ENCODE data around the gene SEMA3D. TPM values are rescaled to one million over a fixed set of nuclear protein-coding genes. Genes with fewer than 3 reads are reported as not detected.

The SEMA3D gene
- total RNA-seq, 4 donors from 2014 or later, result 4.8 to 12.7 (median 9.8) TPM

DNA sequence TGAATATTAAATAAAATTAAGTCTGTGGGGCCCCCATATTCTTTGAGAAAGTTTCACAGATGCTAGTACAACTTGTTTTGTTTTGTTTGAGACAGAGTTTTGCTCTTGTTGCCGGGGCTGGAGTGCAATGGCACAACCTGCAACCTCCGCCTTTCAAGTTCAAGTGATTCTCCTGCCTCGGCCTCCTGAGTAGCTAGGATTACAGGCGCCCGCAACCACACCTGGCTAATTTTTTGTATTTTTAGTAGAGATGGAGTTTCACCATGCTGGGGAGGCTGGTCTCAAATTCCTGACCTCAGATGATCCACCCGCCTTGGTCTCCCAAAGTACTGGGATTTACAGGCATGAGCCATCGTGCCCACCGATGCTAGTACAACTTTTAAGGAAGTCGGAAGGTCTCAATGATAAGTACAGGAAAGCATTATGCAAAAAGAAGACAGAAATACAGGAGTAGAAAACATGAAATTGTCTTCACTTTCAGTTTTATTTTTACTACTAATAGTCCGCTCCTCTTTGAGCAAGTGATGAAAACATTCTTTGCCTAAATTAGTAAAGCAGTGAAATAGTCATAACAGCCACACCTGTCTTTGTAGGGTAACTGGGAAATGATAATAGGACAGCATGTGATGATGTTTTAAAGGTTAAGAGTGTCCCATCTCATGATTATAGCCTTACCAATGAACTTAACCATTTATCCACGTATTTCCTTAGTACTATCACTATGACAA lies 147.5 kb downstream of the SEMA3D start:
- Histone ChIP-seq H3K9me3 (no peaks in the 10 kb centered on the region), H3K27me3 (no peaks in the 10 kb centered on the region), H3K4me1 (no peaks in the 10 kb centered on the region), H3K36me3 (no peaks in the 10 kb centered on the region), H3K4me3 (no peak overlapping the region), H3K27ac (no peak overlapping the region)
- WGBS, 2 donors, result 89 to 93% methylated on average over 11 of the region's 11 CpGs
- no peak for DNase-seq (ENCODE audit: low spot score in 2 of 2)
- TF ChIP-seq POLR2A (IDR thresholded peaks at IDR 0.05) (no peak), EP300 (IDR thresholded peaks at IDR 0.05) (no peak)
- TF ChIP-seq, protein P1, sequence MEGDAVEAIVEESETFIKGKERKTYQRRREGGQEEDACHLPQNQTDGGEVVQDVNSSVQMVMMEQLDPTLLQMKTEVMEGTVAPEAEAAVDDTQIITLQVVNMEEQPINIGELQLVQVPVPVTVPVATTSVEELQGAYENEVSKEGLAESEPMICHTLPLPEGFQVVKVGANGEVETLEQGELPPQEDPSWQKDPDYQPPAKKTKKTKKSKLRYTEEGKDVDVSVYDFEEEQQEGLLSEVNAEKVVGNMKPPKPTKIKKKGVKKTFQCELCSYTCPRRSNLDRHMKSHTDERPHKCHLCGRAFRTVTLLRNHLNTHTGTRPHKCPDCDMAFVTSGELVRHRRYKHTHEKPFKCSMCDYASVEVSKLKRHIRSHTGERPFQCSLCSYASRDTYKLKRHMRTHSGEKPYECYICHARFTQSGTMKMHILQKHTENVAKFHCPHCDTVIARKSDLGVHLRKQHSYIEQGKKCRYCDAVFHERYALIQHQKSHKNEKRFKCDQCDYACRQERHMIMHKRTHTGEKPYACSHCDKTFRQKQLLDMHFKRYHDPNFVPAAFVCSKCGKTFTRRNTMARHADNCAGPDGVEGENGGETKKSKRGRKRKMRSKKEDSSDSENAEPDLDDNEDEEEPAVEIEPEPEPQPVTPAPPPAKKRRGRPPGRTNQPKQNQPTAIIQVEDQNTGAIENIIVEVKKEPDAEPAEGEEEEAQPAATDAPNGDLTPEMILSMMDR (IDR thresholded peaks at IDR 0.05), result no peak

DNA sequence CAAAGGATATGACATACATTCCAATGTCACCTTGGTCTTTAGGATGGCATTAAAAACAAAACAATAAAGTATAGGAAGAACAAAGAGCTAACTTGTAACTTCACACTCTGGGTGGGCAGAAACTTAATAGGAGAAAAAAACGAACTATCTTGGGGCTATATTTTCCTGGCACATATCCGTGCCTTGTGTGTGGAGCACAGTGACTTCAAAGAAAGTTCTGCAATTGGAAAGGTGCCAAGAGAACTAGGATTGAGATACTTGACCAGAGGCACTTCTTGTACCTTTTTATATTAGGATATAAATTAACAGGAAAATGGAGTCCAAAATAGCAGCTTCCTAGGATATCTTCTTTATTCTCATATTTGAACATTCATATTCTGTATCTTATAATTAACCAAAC lies 148.4 kb downstream of the SEMA3D start:
- no peaks in the 10 kb centered on the region for H3K4me1 ChIP-seq
- H3K27me3 ChIP-seq, result no peaks in the 10 kb centered on the region
- TF ChIP-seq EP300 (IDR thresholded peaks at IDR 0.05) (no peak), POLR2A (IDR thresholded peaks at IDR 0.05) (no peak)
- TF ChIP-seq, protein P1 (IDR thresholded peaks at IDR 0.05), result no peak
- H3K9me3 ChIP-seq, result no peaks in the 10 kb centered on the region
- H3K36me3 ChIP-seq, result no peaks in the 10 kb centered on the region
- WGBS, 2 donors, result 43 to 49% methylated on average over 2 of the region's 2 CpGs
- H3K27ac ChIP-seq, result no peak overlapping the region
- no peak for DNase-seq (ENCODE audit: low spot score in 2 of 2)
- H3K4me3 ChIP-seq, result no peak overlapping the region

DNA sequence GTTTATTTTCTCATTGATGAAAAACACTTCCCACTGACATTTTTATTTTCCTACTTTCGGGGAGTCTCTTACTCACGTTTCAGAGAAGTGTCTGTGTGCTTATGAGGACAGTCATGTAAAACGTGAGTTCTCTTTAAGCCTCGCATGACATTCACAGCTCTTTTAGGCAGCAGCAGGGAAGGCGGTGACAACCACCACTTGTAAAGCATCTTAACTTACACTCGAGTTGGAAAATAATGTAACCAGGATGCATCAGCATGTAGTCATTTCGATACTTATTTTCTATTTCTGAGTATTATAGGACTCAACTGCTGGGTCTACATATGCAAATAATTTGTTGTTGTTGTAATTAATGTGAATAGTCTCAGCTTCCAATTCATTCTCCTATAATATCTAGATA lies 153.6 kb downstream of the SEMA3D start:
- TF ChIP-seq, protein P1 (IDR thresholded peaks at IDR 0.05), result no peak
- TF ChIP-seq POLR2A (IDR thresholded peaks at IDR 0.05) (no peak), EP300 (IDR thresholded peaks at IDR 0.05) (no peak)
- Histone ChIP-seq H3K4me1 (no peaks in the 10 kb centered on the region), H3K27ac (no peak overlapping the region), H3K27me3 (no peaks in the 10 kb centered on the region), H3K9me3 (no peaks in the 10 kb centered on the region), H3K36me3 (no peaks in the 10 kb centered on the region), H3K4me3 (no peak overlapping the region)
- no peak for DNase-seq (ENCODE audit: low spot score in 2 of 2)
- 83 to 84% methylated on average over 7 of the region's 7 CpGs for whole genome bisulfite sequencing, 2 donors

DNA sequence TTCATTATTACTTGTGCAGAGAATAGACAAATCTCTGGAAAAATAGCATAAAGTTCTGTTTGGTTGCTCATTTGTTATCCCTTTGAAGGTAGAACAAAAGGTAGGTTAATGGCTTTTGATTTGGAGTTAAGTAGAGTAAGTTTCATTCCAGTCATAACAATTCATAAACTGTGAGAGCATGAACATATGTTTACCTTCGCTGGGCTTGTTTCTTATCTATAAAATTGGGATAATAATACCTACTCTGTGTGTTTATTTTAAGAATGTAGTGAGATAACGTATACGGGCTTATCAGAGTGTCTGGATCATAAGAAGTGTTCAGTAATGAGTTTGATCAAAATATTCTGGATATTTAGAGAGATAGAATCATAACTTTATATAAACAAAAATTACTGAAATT lies 155.4 kb downstream of the SEMA3D start:
- H3K27ac ChIP-seq, result no peak overlapping the region
- H3K4me1 ChIP-seq, result no peaks in the 10 kb centered on the region
- DNase-seq (ENCODE audit: low spot score in 2 of 2), result no peak
- H3K4me3 ChIP-seq, result no peak overlapping the region
- H3K9me3 ChIP-seq, result no peaks in the 10 kb centered on the region
- H3K36me3 ChIP-seq, result no peaks in the 10 kb centered on the region
- WGBS, 2 donors, result 88 to 99% methylated on average over 3 of the region's 3 CpGs
- TF ChIP-seq POLR2A (IDR thresholded peaks at IDR 0.05), result no peak
- TF ChIP-seq, protein P1 (IDR thresholded peaks at IDR 0.05), result no peak
- no peak for TF ChIP-seq EP300 (IDR thresholded peaks at IDR 0.05)
- H3K27me3 ChIP-seq, result no peaks in the 10 kb centered on the region

DNA sequence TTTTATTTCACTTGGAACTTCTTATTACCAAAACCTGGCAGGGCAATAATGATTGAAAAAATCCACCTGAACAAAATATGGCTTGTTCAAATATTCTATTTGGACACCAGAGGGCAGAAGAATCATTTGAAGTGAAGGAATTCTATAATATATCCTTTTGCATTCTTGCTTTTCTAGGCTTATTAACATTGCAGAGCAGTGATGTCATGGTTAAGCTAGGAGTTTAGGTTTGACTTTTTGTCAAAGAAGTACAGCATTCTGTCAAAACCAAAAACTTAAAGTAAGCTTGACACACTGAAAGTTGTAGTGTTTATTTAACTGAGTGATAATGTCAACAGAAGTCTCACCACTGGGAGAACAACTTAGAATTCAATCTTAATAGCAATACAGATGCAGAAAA lies 156.0 kb downstream of the SEMA3D start:
- no peak for TF ChIP-seq POLR2A (IDR thresholded peaks at IDR 0.05)
- TF ChIP-seq, protein P1 (IDR thresholded peaks at IDR 0.05), result peak; percentile 27 to 62 (median 43)
- no peak for DNase-seq (ENCODE audit: low spot score in 2 of 2)
- H3K4me3 ChIP-seq, result no peak overlapping the region
- no peaks in the 10 kb centered on the region for H3K27me3 ChIP-seq
- no peaks in the 10 kb centered on the region for H3K9me3 ChIP-seq
- no peaks in the 10 kb centered on the region for H3K36me3 ChIP-seq
- no peak overlapping the region for H3K27ac ChIP-seq
- H3K4me1 ChIP-seq, result no peaks in the 10 kb centered on the region

All from tibial nerve (tissue), 4 donors.